Posterior vena cava (tissue), 2 donors: ENCODE data around the gene DNAJC12. TPM values are rescaled to one million over a fixed set of nuclear protein-coding genes. Genes with fewer than 3 reads are reported as not detected.
"Not testable (repeated sequence)": the region's sequence is repeated elsewhere in the genome, so short reads cannot be mapped to it uniquely, and the experiment has no call there.

ENCODE experiments used
- DNase-seq: peaks from one replicate; pipeline ENCODE4 v3.0.0-alpha.2; 2020; ENCODE audit warnings: low spot score
- intact Hi-C, 2 donors: fragments of 100-400 bp; cut with DNase I; formaldehyde crosslinking; loops; one replicate each; pipeline versions ENCODE4 v1.14.1 to v1.14.2; 2022 to 2023
- total RNA-seq, 2 donors: library from RNA; stranded (reverse); fragmentation: NEBNext Ultra II Directional; extraction: Animal tissue kit (Norgen Biotek cat#: 25700); gene quantifications; one replicate each; pipeline ENCODE4 v1.2.1, GENCODE V29; 2021
- donor health status: DM: yes; HTN: yes; CAD: no.
- donor health status: DM: yes; HTN: yes; CAD: no.

DNAJC12 gene
- total RNA-seq, 2 donors from 2014 or later: 2.7 to 4.0 TPM

DNA sequence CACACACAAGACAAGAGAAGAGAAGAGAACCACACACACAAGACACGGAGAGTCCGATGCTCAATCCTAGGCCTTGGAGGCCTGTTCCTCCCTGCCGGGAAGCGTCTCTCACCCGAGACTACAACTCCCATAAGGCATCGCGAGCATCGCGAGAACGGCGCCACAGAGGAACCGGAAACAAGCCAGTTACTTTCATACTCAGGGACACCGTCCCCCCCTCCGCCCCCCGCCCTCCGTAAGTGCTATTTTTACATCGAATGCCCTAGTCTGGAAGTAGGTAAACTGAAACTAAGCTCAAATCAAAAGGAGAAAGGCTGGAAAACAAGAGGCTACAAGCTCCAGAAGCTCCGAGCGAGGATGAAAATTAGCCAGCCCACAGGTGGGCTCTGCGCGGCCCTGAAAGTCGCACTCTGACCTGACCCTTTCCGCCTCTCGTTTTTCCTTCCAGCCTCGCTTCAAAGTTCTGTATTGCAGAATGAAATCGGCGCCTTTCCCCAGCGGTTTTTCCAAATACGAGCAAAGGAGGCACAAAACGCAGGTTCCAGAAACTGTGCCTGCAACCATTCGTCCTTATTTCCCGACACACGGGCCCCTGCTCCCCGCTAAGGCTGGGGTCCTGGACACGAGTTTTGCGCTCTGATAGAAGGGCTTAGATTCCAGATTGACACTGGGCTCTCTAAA lies 11.5 kb upstream of the DNAJC12 start:
- intact Hi-C loops: no loop called here
- DNase-seq: peak; percentile 99

DNA sequence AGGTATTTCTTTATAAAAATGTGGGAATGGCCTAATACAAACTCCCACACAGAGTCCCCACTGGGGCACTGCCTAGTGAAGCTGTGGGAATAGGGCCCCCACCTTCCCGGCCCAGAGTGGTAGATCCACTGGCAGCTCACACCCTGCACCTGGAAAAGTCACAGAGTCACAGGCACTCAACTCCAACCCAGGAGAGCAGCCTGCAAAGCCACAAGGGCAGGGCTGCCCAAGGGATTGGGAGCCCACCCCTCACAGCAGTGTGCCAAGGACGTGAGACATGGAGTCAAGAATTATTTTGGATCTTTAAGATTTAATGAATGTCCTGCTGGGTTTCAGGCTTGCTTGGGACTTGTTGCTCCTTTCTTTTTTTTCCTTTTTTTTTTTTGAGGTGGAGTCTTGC lies 5.3 kb upstream of the DNAJC12 start:
- intact Hi-C loops: no loop called here
- no peak for DNase-seq

DNA sequence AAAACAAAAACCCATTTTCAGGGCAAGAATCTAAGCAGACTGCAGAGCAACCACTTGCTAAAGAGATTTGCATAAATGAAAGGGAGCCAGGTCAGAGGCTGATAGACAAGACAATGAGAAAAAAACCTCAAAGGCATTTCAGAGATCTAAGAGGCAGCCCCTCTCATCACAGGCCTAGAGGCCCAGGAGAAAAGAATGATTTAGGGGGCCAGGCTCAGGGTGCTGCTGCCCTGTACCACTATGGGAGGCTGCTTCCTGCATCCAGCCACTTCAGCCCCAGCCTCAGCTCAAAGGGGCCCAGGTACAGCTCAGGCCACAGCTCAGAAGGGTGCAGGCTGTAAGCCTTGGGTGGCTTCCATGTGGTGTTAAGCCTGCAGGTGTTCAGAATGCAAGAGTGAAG lies 3.7 kb upstream of the DNAJC12 start:
- DNase-seq: no peak
- intact Hi-C loops: no loop called here

DNA sequence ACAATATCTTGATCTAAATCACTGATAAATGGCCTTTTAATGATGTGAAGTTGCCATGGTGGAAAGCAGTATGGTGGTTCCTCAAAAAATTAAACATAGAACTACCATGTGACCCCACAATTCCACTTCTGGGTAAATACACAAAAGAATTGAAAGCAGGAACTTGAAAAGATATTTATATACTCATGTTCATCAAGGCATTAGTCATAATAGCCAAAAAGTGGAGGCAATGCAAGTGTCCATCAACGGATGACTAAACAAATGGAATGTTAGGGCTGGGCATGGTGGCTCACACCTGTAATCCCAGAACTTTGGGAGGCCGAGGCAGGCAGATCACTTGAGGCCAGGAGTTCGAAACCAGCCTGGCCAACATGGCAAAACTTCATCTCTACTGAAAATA lies 2.0 kb upstream of the DNAJC12 start:
- intact Hi-C loops: no loop called here
- no peak for DNase-seq

- intact Hi-C loops: not testable (repeated sequence)
- DNase-seq: peak; percentile 66
Observed at GRCh38 chr10:67839511-67839910, 1.5 kb upstream of the DNAJC12 start.

DNA sequence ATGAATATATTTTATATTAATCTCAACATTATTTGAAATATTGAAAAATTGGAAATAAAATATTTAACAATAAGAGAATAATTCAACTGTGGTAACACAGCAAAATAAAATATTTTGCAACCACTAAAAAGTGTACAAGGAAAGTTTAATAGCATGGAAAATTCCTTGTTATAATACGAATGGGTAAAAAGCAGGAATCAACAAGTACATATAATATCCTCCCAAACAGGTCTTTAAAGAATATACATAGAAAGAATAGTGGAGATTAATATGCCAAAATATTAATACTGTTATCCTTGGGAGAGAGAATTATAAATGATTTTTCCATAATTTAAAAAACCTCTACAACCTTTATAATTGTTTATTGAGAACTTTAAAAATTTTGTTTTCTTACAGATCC lies 1.0 kb downstream of the DNAJC12 start:
- no peak for DNase-seq
- intact Hi-C loops: no loop called here

DNA sequence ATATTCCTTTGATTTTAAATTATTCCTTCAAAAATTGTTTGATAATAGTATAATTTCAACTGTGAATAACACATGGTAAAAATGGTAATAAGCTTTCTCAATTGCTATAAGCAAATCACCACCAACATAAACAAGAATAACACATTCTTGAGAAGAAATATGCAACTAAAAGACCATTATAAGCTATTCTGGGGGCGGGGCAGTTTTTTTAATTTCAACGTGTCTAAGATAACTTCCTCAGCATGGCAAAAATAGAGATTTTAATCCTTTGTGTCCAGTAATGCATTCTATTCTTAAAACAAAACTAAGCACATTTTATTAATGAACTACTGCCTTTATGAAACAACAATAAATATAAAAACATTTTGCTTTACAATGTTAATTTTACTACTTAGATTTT lies 1.5 kb downstream of the DNAJC12 start:
- no peak for DNase-seq
- intact Hi-C loops: no loop called here

DNA sequence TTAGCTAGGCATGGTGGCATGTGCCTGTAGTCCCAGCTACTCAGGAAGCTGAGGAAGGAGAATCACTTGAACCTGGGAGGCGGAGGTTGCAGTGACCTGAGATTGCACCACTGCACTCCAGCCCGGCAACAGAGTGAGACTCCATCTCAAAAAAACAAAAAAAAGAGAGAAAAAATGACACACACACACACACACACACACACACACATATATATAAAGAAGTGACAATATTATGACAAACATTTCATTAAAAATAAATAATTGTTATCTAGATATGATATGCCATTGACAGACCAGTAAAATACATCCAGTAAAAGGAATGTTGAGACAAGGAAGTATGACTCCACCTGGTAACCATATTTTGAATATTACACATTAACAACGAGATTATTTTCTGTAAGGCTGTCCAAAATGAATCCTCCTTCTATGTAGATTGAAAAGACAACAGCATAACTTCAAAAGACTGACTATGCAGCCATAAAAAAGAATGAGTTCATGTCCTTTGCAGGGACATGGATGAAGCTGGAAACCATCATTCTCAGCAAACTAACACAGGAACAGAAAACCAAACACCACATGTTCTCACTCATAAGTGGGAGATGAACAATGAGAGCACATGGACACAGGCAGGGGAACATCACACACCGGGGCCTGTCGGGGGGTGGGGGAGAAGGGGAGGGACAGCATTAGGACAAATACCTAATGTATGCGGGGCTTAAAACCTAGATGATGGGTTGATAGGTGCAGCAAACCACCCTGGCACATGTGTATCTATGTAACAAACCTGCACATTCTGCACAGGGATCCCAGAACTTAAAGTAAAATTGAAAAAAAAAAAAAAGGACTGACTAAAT lies 2.2 kb downstream of the DNAJC12 start:
- intact Hi-C loops: not testable (repeated sequence)

DNA sequence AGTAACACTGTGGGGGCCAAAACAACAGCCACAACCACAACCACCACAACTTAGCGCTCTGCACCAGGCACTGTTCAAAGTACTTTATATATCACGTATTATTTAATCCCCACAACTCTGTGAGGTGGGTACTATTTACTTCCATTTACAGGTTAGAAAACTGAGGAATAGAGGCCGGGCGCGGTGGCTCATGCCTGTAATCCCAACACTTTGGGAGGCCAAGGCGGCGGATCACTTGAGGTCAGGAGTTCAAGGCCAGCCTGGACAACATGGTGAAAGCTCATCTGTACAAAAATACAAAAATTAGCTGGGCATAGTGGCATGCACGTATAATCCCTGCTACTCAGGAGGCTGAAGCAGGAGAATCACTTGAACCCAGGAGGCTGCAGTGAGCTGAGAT lies 3.6 kb downstream of the DNAJC12 start:
- intact Hi-C loops: no loop called here
- DNase-seq: peak; percentile 63

More for the DNA sequence above, 2.2 kb downstream of the DNAJC12 start:
- not testable (repeated sequence) for DNase-seq

DNA sequence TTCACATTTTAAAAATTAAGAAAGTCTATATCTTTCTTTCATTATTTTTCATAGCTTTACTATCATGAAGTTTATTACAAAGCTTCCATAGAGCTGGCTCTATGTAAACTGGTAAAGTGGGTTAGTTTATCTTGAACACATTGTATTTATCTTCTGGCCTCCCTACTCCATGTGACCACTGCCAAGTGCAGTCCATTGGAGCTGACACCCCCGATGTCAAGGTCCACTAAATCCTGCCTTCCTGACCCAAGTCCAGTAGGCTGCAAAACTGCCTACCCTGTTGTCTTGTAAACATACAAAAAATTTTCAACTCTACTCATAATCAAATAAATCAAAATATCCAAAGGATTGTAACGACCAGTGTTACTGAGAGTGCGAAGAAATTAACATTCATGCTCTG lies 10.2 kb downstream of the DNAJC12 start:
- DNase-seq: peak; percentile 20
- intact Hi-C loops: no loop called here

GRCh38 chr10:67819768-67820204 lies 18.2 kb downstream of the DNAJC12 start:
- no peak for DNase-seq
- intact Hi-C loops: no loop called here

DNA sequence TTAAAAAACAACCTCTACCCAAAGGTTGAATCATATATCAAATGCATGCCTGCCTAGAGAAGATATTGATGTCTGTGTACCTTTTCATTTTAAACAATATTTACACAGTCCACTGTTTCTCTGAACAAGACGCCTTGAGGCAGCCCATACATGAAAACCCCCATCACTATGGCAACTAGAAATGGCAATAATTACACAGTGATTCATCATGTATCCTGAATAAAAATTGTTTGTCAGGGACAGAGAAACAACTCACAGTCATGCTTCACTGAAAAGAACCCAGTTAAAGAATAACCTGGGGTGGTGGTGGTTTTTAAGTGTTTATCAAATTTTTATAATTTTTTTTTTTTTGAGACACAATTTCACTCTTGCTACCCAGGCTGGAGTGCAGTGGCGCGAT lies 19.7 kb downstream of the DNAJC12 start:
- intact Hi-C loops: no loop called here

GRCh38 chr10:67816719-67817118 lies 21.3 kb downstream of the DNAJC12 start:
- intact Hi-C loops: no loop called here
- DNase-seq: no peak

More for the DNA sequence above, 19.7 kb downstream of the DNAJC12 start:
- no peak for DNase-seq

DNA sequence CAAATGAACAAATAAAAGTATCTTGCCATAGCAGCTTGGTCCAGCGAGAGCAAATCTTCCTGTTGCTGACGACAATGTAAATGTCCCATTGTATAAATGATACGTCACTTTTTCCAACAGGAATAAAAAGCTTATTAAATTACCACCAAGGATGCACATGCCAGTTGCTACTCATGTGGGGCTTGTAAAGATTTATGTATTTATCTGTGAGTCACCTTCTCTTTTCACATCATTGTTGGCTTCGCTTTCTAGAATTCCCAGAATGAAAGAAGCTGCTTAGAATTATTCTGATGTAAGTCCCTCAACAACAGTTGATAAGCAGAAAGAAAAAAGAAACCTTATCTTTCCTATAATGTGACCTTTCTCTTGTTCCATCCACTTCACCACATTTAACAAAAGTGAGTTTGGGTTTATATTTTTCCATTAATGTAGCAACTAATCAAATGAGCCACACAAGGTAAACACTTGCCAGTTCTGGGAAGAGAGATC lies 22.4 kb downstream of the DNAJC12 start:
- intact Hi-C loops: no loop called here
- no peak for DNase-seq

- intact Hi-C loops: no loop called here
- no peak for DNase-seq
Observed at GRCh38 chr10:67812007-67812406, 26.0 kb downstream of the DNAJC12 start.

DNA sequence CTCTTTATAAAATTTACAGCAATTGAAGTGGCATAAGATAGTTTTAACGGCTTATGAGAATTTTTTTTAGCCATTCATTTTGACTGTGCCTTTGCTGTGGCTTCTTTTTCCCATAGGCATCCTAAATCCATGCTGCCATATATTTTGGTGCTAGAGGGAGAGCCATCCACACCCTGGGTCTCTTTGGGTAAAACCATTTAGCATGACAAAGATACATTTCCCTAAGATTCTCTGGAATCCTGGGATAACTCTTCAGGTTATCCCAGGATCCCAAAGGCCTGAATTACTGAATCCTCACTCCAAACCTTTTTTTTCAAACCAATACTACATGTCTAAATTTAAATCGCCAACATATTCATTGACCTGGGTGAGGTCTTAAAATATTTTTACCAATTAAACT lies 28.9 kb downstream of the DNAJC12 start:
- no peak for DNase-seq
- intact Hi-C loops: no loop called here

DNA sequence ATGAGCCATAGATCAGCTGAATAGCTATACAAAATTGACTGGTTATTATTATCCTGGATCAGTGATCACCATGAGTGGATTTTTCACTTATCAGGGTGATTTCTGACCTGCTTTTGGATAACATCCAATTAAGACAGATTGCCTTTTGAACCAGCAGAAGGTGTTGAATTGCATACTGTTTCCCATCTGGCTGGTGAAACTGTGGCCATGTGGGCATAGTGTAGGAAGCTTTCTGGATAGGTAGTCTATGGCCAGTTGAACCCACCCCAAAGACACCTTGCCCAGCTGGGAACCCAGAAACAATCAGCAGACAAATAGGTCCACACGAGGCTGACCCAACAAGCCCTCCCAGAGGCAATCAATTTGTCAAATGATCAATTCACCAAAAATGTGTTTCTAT lies 29.3 kb downstream of the DNAJC12 start:
- intact Hi-C loops: no loop called here
- no peak for DNase-seq

DNA sequence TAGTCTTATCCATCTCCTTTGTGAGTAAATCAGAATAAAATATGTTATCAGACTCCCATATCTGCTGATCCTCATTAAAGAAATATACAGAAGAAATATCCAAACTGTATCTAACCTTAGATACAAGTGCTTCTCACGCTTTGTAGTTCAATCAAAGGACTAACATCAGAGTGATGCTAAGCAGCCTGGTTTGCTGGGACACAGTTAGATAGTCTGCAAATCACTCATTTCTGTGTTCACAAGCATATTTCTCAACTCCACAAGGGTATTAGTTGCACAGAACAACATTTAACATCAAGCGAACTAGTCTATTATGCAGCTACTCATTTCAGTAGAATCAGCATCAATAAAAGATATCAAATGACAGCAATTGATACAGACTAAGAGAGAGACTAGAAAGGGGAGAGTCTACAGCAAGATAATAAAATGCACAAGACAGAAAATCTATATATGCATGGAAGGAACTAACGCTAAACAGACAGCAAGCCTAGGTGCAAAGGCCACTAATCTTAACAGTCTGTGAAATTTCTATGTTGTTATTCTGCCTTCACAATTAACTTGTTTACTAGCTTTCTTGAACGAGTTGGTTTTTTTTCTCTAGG lies 30.0 kb downstream of the DNAJC12 start:
- intact Hi-C loops: no loop called here
- no peak for DNase-seq

DNA sequence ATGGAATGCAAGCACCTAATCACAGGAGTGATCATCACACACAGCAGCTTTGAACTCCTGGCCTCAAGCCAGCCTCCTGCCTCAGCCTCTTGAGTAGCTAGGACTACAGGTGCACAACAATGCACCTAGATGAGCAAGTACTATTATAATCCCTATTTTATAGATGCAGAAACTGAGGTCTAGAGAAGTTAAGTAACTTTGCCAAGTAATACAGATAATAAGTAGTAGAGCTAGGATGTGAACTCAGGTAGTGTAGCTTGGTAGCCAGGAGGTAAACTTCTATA lies 33.7 kb downstream of the DNAJC12 start:
- intact Hi-C loops: no loop called here
- no peak for DNase-seq

DNA sequence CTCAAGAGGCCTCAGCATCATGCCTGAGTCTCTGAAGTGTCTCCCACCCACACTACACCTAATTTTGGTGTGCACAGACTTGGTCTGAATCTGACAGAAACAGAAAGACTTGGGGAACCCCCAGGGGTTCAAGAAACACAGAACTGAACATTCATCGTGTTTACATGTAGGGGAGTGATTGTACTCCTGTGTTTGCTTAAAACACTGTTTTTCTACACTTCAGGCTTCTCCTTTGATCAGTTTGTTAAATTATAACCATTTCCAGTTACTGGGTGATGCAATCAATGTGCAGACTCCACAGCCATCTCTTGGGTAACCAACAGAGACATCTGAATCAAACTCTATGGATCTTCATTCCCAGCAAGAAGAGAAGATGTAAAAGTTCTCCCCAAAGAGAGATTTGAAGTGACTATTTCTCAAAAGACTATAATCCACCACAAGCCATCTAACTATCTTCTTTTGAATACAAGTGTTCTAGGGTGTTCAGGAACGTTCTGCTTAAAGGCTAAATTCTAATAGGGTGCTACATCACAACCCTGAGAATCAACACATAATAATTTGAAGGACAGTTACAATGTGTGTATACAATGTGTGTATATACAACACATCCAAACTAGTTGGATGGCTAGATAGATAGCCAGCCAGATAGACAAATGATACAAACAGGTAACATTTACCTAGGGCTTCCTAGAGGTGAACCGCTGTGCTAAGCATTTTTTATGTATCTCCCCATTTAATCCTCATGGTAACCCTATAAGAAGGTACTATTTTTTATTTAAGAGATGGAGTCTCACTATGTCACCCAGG lies 34.2 kb downstream of the DNAJC12 start:
- intact Hi-C loops: no loop called here
- DNase-seq: no peak
